Activated naive CD8-positive, alpha-beta T cell treated with anti-CD3 and anti-CD28 coated beads, Interleukin-2, amount 50 U/mL, for 24 hours (primary cell): ENCODE data around the gene ABLIM2.

Source experiments
- ATAC-seq: fragments of 150-1000 bp; cut with Tn5 transposase; one replicate; pipeline ENCODE4 v1.10.0; 2021
- DNase-seq: peaks from one replicate; pipeline ENCODE4 v3.0.0; 2021
- H3K27ac Mint-ChIP-seq: one replicate; pipeline ENCODE4 v1.8.0; 2021; ENCODE audit warnings: mild to moderate bottlenecking, mixed read lengths
- H3K27me3 Mint-ChIP-seq: one replicate; pipeline ENCODE4 v1.8.0; 2021; ENCODE audit warnings: mixed read lengths
- H3K36me3 Mint-ChIP-seq: one replicate; pipeline ENCODE4 v1.8.0; 2021; ENCODE audit warnings: low read depth, mixed read lengths
- H3K4me1 Mint-ChIP-seq: one replicate; pipeline ENCODE4 v1.8.0; 2021; ENCODE audit warnings: mixed read lengths
- H3K4me3 Mint-ChIP-seq: one replicate; pipeline ENCODE4 v1.8.0; 2021; ENCODE audit warnings: mild to moderate bottlenecking, moderate library complexity, mixed read lengths
- H3K9me3 Mint-ChIP-seq: one replicate; pipeline ENCODE4 v1.8.0; 2021; ENCODE audit warnings: mixed read lengths

The ABLIM2 gene

DNA sequence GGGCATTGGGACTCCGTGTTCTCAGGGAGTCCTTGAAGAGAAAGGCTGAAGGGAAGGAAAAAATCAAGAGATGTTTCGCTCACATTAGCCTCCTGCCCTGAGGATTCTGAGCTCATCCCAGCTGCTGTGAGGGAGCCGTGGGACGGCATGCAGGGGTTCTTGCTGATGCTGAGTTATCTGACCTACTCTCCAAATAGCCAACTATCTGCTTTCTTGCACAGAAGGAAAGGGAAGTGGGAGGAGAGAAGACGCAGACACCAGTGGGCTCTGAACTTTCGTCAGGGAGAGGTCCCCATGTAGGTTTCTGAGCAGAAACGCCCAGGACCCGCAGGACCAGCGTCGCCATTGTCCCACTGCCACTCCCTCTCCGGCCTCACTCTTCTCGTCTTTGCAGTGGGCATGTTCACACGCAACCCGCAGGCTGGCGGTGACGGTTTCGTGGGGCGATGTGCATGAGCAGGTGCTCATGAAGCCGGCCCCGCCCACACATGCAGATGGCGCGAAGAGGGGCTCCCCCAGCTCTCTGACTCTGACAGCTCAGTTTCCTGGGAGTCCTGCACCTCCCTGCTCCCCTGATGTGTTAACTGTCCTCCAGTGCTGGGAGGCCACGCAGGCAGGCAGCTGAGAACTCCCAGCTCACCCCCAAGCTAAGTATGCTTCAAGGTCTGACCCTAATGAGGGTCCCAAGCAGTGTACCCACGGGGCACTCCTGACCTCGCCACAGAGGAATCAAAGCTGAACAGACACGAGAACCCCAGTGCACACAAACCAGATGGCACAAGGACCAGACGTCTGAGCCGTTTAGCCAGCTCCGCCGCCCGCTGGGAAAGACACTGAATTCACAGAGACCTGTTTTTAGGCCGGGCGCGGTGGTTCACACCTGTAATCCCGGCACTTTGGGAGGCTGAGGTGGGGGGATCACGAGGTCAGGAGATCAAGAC, 13.6 kb upstream of the ABLIM2 start:
- H3K27ac Mint-ChIP-seq = no peak overlapping the region
- H3K36me3 Mint-ChIP-seq = no peaks in the 10 kb centered on the region
- peaks cover 13% of the 10 kb centered on the region for H3K4me1 Mint-ChIP-seq
- no peak overlapping the region for H3K4me3 Mint-ChIP-seq
- peaks cover 11% of the 10 kb centered on the region for H3K27me3 Mint-ChIP-seq
- ATAC-seq (peak; percentile 67), DNase-seq (peak; percentile 62)
- H3K9me3 Mint-ChIP-seq = peaks cover 11% of the 10 kb centered on the region

- DNase-seq (no peak), ATAC-seq (no peak)
- no peak overlapping the region for H3K4me3 Mint-ChIP-seq
- H3K36me3 Mint-ChIP-seq = no peaks in the 10 kb centered on the region
- peaks cover 19% of the 10 kb centered on the region for H3K27me3 Mint-ChIP-seq
- peaks cover 14% of the 10 kb centered on the region for H3K9me3 Mint-ChIP-seq
- H3K27ac Mint-ChIP-seq = no peak overlapping the region
- peaks cover 13% of the 10 kb centered on the region for H3K4me1 Mint-ChIP-seq
These were observed 12.7 kb upstream of the ABLIM2 start for GRCh38 chr4:8171266-8171665.

DNA sequence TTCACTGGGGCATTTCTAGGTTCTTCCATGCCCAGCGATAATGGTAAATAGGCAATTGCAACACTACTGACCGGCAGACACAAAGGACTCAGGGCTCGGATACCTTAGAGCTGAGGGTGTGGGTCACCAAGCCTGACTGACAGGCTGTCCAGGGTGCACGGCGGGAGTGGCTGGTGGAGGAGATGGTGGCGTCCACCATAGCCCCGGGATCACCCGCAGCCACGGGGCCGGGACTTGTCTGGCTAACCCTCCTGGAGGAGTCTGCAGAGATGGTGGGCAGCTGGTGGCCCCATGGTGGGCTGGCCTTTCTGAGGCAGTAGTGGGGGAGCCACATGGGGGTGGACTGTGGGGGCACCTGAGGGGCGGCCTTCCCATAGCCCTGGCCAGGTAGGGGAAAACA, 11.7 kb upstream of the ABLIM2 start:
- H3K27ac Mint-ChIP-seq = no peak overlapping the region
- H3K27me3 Mint-ChIP-seq = peaks cover 19% of the 10 kb centered on the region
- no peak overlapping the region for H3K4me3 Mint-ChIP-seq
- H3K4me1 Mint-ChIP-seq = peaks cover 13% of the 10 kb centered on the region
- no peaks in the 10 kb centered on the region for H3K36me3 Mint-ChIP-seq
- no peak for DNase-seq
- H3K9me3 Mint-ChIP-seq = peaks cover 14% of the 10 kb centered on the region
- ATAC-seq = no peak

GRCh38 chr4:8169763-8170162, 11.2 kb upstream of the ABLIM2 start:
- Mint-ChIP-seq H3K4me1 (peaks cover 13% of the 10 kb centered on the region), H3K4me3 (no peak overlapping the region), H3K27ac (no peak overlapping the region), H3K27me3 (peaks cover 19% of the 10 kb centered on the region), H3K36me3 (no peaks in the 10 kb centered on the region), H3K9me3 (peaks cover 14% of the 10 kb centered on the region)
- no peak for ATAC-seq
- no peak for DNase-seq

DNA sequence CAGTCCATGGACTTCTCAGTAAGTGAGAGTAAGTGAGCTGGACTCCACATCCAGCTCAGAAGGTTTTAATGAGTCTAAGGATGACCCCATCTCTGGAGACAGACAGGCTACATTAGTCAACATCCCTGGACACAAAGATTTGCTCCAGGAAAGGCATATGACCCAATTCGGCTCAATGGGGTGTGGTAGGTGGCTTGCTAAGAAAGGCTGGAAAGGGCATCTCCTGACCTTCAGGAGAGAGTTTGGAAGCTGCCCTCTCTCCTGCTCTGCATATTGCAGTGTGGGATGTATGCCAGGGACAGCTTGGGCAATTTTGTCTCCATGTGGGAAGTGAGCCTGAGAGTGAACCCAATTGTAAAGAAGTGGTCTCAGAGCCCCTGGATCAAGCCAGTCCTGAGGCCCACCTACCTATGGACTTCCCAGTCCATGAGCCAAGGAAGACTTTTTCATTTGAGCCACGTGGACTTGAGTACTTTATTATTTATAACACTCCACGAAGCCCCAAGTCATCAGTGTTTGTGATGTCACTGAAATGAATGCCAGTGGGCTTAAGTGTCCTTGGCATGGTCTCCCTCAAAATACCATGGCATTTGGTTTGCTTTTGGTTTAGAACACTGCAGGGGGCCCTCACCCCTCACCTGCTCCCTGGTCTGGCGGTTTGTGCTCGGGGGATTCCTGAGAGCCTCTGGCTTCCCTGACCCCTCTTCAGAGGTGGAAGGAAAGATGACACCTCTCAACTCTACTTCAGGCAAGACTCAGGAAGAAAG, 10.4 kb upstream of the ABLIM2 start:
- ATAC-seq (no peak), DNase-seq (no peak)
- Mint-ChIP-seq H3K27ac (no peak overlapping the region), H3K36me3 (no peaks in the 10 kb centered on the region), H3K4me3 (no peak overlapping the region), H3K4me1 (peaks cover 13% of the 10 kb centered on the region), H3K27me3 (peaks cover 19% of the 10 kb centered on the region), H3K9me3 (peaks cover 14% of the 10 kb centered on the region)

DNA sequence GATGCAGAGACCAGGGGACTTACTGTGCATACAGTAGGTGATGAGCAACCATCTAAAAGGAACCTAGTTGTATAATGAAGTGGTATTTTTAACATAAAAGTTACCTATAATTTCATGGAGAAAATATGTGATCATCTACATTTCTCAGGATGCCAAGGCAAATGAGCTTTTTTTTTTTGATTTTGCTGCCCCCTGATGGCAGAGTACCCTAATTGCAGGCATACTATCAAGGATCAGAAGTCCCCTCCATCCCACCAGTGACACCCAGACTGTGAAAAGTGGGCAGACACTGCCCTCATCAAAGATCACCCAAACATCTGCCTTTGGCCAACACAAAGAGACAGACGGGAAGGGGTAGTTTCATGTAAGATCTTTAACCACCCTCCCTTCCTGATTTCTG, 9.6 kb upstream of the ABLIM2 start:
- Mint-ChIP-seq H3K4me3 (no peak overlapping the region), H3K9me3 (peaks cover 14% of the 10 kb centered on the region), H3K27ac (no peak overlapping the region), H3K4me1 (peaks cover 13% of the 10 kb centered on the region), H3K36me3 (no peaks in the 10 kb centered on the region), H3K27me3 (peaks cover 19% of the 10 kb centered on the region)
- DNase-seq (no peak), ATAC-seq (no peak)

GRCh38 chr4:8167815-8168214, 9.2 kb upstream of the ABLIM2 start:
- Mint-ChIP-seq H3K27ac (no peak overlapping the region), H3K4me1 (peaks cover 15% of the 10 kb centered on the region)

GRCh38 chr4:8167291-8167690, 8.7 kb upstream of the ABLIM2 start:
- Mint-ChIP-seq H3K27me3 (peaks cover 19% of the 10 kb centered on the region), H3K9me3 (peaks cover 14% of the 10 kb centered on the region), H3K4me1 (peaks cover 14% of the 10 kb centered on the region), H3K4me3 (no peak overlapping the region), H3K27ac (no peak overlapping the region), H3K36me3 (no peaks in the 10 kb centered on the region)
- ATAC-seq (no peak), DNase-seq (no peak)

More at GRCh38 chr4:8167815-8168214, 9.2 kb upstream of the ABLIM2 start:
- Mint-ChIP-seq H3K36me3 (no peaks in the 10 kb centered on the region), H3K27me3 (peaks cover 19% of the 10 kb centered on the region), H3K4me3 (no peak overlapping the region), H3K9me3 (peaks cover 14% of the 10 kb centered on the region)
- ATAC-seq = no peak
- DNase-seq = no peak

DNA sequence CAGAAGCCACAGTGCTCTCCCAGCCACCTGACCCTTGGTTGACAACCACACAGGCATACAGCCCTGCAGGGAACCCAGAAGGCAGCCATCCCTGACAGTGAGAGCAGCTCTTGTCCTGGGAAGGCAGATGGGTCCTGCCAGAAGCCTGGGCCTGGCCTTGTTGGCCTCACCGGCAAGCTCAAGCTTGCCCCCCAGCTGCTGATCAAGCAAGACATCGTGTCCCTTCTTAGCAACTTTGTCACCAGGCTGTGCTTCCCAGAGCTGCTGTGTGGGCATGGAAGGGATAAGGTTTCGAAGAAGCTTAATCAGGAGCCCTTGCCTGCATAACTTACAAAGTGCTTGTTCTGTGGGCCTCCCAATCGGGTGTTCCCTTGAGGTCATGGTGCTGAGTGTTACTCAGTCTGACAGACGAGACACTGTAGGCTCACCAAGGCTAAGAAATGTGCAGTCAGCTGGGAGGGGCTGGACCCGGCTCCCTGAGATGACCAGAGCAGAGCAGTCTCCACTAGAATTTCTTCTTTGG, 6.8 kb upstream of the ABLIM2 start:
- H3K27me3 Mint-ChIP-seq = peaks cover 10% of the 10 kb centered on the region
- no peak overlapping the region for H3K27ac Mint-ChIP-seq
- DNase-seq = no peak

DNA sequence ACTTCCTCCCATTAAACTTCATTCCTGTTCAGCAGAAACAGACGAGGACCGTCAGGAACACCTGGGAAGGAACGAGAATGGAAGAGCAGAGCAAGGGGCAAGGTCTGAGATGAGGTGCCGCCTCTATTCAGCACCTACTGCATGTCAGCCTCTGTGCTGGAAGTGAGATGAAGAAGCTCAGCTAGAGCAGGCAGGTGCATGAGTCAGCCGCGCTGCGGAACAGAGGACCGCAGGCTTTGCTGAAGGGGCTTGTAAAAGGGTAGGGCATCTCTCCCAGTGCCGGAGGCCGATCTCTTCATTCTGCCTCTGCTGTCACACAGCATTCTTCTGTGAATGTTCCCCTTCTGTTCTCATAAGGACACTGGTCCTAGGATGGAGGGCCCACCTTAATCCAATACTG, 6.1 kb upstream of the ABLIM2 start:
- Mint-ChIP-seq H3K4me1 (peaks cover 8% of the 10 kb centered on the region), H3K36me3 (no peaks in the 10 kb centered on the region), H3K9me3 (peaks cover 14% of the 10 kb centered on the region), H3K4me3 (no peak overlapping the region), H3K27me3 (peaks cover 10% of the 10 kb centered on the region), H3K27ac (no peak overlapping the region)
- ATAC-seq (no peak), DNase-seq (no peak)

More for the DNA sequence above, 6.8 kb upstream of the ABLIM2 start:
- peaks cover 14% of the 10 kb centered on the region for H3K9me3 Mint-ChIP-seq
- ATAC-seq = no peak
- H3K4me3 Mint-ChIP-seq = no peak overlapping the region
- H3K36me3 Mint-ChIP-seq = no peaks in the 10 kb centered on the region
- peaks cover 5% of the 10 kb centered on the region for H3K4me1 Mint-ChIP-seq

GRCh38 chr4:8164194-8164565, 5.6 kb upstream of the ABLIM2 start:
- Mint-ChIP-seq H3K36me3 (no peaks in the 10 kb centered on the region), H3K27ac (no peak overlapping the region), H3K9me3 (peaks cover 14% of the 10 kb centered on the region), H3K4me3 (no peak overlapping the region), H3K4me1 (peaks cover 11% of the 10 kb centered on the region), H3K27me3 (peaks cover 10% of the 10 kb centered on the region)
- DNase-seq (no peak), ATAC-seq (no peak)

- Mint-ChIP-seq H3K9me3 (peaks cover 12% of the 10 kb centered on the region), H3K4me3 (no peak overlapping the region), H3K27ac (no peak overlapping the region), H3K36me3 (no peaks in the 10 kb centered on the region), H3K27me3 (peaks cover 10% of the 10 kb centered on the region), H3K4me1 (peaks cover 15% of the 10 kb centered on the region)
- ATAC-seq (no peak), DNase-seq (no peak)
These were observed 5.0 kb upstream of the ABLIM2 start for GRCh38 chr4:8163436-8164193.

GRCh38 chr4:8163026-8163425, 4.4 kb upstream of the ABLIM2 start:
- ATAC-seq (no peak), DNase-seq (no peak)
- Mint-ChIP-seq H3K4me1 (peaks cover 15% of the 10 kb centered on the region), H3K9me3 (peaks cover 8% of the 10 kb centered on the region), H3K27ac (no peak overlapping the region), H3K4me3 (no peak overlapping the region), H3K36me3 (no peaks in the 10 kb centered on the region), H3K27me3 (peaks cover 10% of the 10 kb centered on the region)

DNA sequence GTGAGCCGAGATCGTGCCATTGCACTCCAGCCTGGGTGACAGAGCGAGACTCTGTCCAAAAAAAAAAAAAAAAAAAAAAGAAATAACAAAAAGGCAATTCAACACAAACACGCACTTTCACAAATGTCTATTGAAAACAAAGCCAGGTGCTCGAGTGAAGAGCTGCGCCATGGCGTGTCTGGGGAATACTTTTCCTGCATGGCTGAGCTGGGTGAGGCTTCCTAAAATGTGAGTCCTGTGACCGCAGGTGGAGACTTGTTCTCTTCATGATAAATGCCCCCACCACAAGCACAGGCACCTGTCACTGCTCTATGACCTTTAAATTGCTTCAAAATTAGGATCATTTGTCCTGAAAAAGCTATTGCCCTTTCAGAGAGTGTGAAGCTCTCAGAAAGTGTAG, 4.0 kb upstream of the ABLIM2 start:
- Mint-ChIP-seq H3K27me3 (peaks cover 12% of the 10 kb centered on the region), H3K36me3 (no peaks in the 10 kb centered on the region), H3K4me3 (no peak overlapping the region), H3K9me3 (peaks cover 6% of the 10 kb centered on the region), H3K4me1 (peaks cover 15% of the 10 kb centered on the region), H3K27ac (no peak overlapping the region)
- DNase-seq (no peak), ATAC-seq (no peak)
